Gastroesophageal sphincter (tissue), 2 donors: ENCODE data around the gene NFIX.

Source experiments
- POLR2A ChIP-seq, 2 donors: fragments of 450-650 bp; IDR thresholded peaks; one replicate each; pipeline ENCODE4 v1.6.1; 2017; ENCODE audit warnings: antibody characterized with exemption in 2 of 2, mild to moderate bottlenecking in 2 of 2, moderate library complexity in 1 of 2
- POLR2AphosphoS5 ChIP-seq: sonication (generic); formaldehyde crosslinking; IDR thresholded peaks from one replicate; pipeline ENCODE4 v1.6.1; 2017; ENCODE audit warnings: antibody characterized with exemption

DNA sequence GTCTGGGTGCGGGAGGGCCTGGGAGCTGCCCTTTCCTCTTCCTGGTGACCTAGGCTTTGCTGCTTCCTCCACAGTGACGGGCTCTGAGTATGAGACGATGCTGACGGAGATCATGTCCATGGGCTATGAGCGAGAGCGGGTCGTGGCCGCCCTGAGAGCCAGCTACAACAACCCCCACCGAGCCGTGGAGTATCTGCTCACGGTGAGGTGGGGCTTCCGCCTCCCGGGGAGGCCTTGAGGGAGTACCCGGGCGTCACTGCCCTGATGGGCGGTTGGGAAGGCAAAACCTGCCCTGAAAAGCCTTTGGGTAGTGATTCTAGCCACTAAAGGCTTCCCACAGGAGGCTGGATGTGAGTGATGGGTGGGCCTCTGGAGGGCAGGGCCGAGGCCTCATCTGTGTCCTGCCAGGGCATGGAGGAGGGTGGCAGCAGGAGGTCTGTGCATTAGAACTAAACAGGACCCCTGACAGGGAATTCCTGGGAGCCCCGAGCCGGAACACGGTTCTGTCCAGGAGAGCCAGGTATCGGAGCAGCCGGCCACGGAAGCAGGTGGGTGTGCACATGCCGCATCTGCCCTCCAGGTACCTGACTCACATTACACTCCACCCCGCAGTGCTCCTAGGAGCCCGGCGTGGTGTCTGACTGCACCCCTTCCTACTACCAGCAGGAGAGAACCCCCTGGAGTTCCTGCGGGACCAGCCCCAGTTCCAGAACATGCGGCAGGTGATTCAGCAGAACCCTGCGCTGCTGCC lies 46.5 kb upstream of the NFIX start:
- TF ChIP-seq POLR2AphosphoS5 (no peak), POLR2A (IDR thresholded peaks at IDR 0.05) (no peak)
